ENCODE results near the gene FBXO46. TPM values are rescaled to one million over a fixed set of nuclear protein-coding genes. Genes with fewer than 3 reads are reported as not detected.

The FBXO46 gene
- total and polyA plus RNA-seq, 2 of the 13 experiments (the other 11 are each of a cell fraction or from before 2014, with no cell fraction given): 6.2 to 6.4 TPM

- TF ChIP-seq ZNF207 (IDR thresholded peaks at IDR 0.05; ENCODE audit: borderline replicate concordance) (no peak), GPBP1L1 (CRISPR knock-in tag; IDR thresholded peaks at IDR 0.05) (no peak), ZNF766 (CRISPR knock-in tag; IDR thresholded peaks at IDR 0.05; ENCODE audit: borderline replicate concordance) (no peak), ZNF557 (CRISPR knock-in tag; IDR thresholded peaks at IDR 0.05) (no peak), ZNF160 (CRISPR knock-in tag; IDR thresholded peaks at IDR 0.05) (no peak), ZFP36L2 (CRISPR knock-in tag; IDR thresholded peaks at IDR 0.05) (no peak), TGIF2 (CRISPR knock-in tag; IDR thresholded peaks at IDR 0.05) (0 out of 2 replicates have a peak, but pooled peaks have one; percentile 73), RFX3 (CRISPR knock-in tag; IDR thresholded peaks at IDR 0.05) (peak; percentile 39; the same call in 1 of the 2 replicates), KDM4B (CRISPR knock-in tag; IDR thresholded peaks at IDR 0.05) (0 out of 2 replicates have a peak, but pooled peaks have one; percentile 29), ARNTL (CRISPR knock-in tag; IDR thresholded peaks at IDR 0.05) (no peak), FOXC1 (CRISPR knock-in tag; IDR thresholded peaks at IDR 0.05; ENCODE audit: borderline replicate concordance) (0 out of 2 replicates have a peak, but pooled peaks have one; percentile 40), MIER3 (CRISPR knock-in tag; IDR thresholded peaks at IDR 0.05; ENCODE audit: borderline replicate concordance) (no peak), NAIF1 (CRISPR knock-in tag; IDR thresholded peaks at IDR 0.05; ENCODE audit: borderline replicate concordance) (0 out of 2 replicates have a peak, but pooled peaks have one; percentile 35), ZNF75D (CRISPR knock-in tag; IDR thresholded peaks at IDR 0.05; ENCODE audit: borderline replicate concordance) (no peak), ZSCAN31 (CRISPR knock-in tag; IDR thresholded peaks at IDR 0.05; ENCODE audit: low read depth) (0 out of 2 replicates have a peak, but pooled peaks have one; percentile 29), NFKBIZ (CRISPR knock-in tag; IDR thresholded peaks at IDR 0.05) (no peak), ZNF788 (CRISPR knock-in tag; IDR thresholded peaks at IDR 0.05; ENCODE audit: borderline replicate concordance) (no peak; the same call in 1 of the 2 replicates), NR2F1 (CRISPR knock-in tag; IDR thresholded peaks at IDR 0.05) (no peak), ATF6 (CRISPR knock-in tag; conservative IDR thresholded peaks at IDR 0.05) (no peak), MED1 (CRISPR knock-in tag; IDR thresholded peaks at IDR 0.05) (no peak), MXI1 (IDR thresholded peaks at IDR 0.05; ENCODE audit: borderline replicate concordance, low read depth, low read length) (peak; percentile 83; the same call in 2 of the 3 replicates), ZNF503 (CRISPR knock-in tag; IDR thresholded peaks at IDR 0.05) (no peak), HINFP (CRISPR knock-in tag; IDR thresholded peaks at IDR 0.05; ENCODE audit: low read depth) (0 out of 2 replicates have a peak, but pooled peaks have one; percentile 29), ZNF839 (CRISPR knock-in tag; IDR thresholded peaks at IDR 0.05; ENCODE audit: borderline replicate concordance) (0 out of 2 replicates have a peak, but pooled peaks have one; percentile 36)
These were observed 39.0 kb downstream of the FBXO46 start, which contains the start of gene SNRPD2 (continued) for GRCh38 chr19:45691516-45692186.
